Type B pancreatic cell (in vitro differentiated cells): ENCODE data around the gene FGB. TPM values are rescaled to one million over a fixed set of nuclear protein-coding genes. Genes with fewer than 3 reads are reported as not detected.

Source experiments
- DNase-seq: peaks from one replicate; pipeline ENCODE4 v3.0.0; 2021; ENCODE audit warnings: mixed read lengths; ENCODE audit not compliant: unreplicated experiment; ENCODE audit errors: extremely low spot score
- H3K27ac Mint-ChIP-seq: 2 replicates; pipeline ENCODE4 v1.8.0; 2021; ENCODE audit warnings: mild to moderate bottlenecking, mixed read lengths
- H3K27me3 Mint-ChIP-seq: 2 replicates; pipeline ENCODE4 v1.8.0; 2021; ENCODE audit warnings: mixed read lengths
- H3K36me3 Mint-ChIP-seq: 2 replicates; pipeline ENCODE4 v1.8.0; 2021; ENCODE audit warnings: mixed read lengths
- H3K4me1 Mint-ChIP-seq: one replicate; pipeline ENCODE4 v1.8.0; 2021; ENCODE audit warnings: mixed read lengths; ENCODE audit not compliant: unreplicated experiment
- H3K4me3 Mint-ChIP-seq: 2 replicates; pipeline ENCODE4 v1.8.0; 2021; ENCODE audit warnings: mild to moderate bottlenecking, mixed read lengths
- H3K9me3 Mint-ChIP-seq: 2 replicates; pipeline ENCODE4 v1.8.0; 2021; ENCODE audit warnings: mixed read lengths
- CTCF ChIP-seq: fragments of 200-600 bp; sonication (generic); conservative IDR thresholded peaks from 2 replicates; pipeline ENCODE4 v1.5.0; 2021; ENCODE audit warnings: antibody characterized with exemption, mild to moderate bottlenecking
- total RNA-seq: library from RNA; stranded (reverse); gene quantifications from 2 replicates; pipeline ENCODE4 v1.2.1, GENCODE V29; 2021; ENCODE audit warnings: low replicate concordance

The FGB gene
- total RNA-seq, 1 donor from 2014 or later, result 32.8 TPM

- no peak for DNase-seq
- H3K4me3 Mint-ChIP-seq, result no peak within 1 kb of the TSS
- no peak within 1 kb of the TSS for H3K27ac Mint-ChIP-seq
- H3K27me3 Mint-ChIP-seq, result peaks cover 14% of the 10 kb centered on the region
- TF ChIP-seq CTCF, result no peak
- H3K36me3 Mint-ChIP-seq, result no peaks in the 10 kb centered on the region
- no peaks in the 10 kb centered on the region for H3K4me1 Mint-ChIP-seq
- no peaks in the 10 kb centered on the region for H3K9me3 Mint-ChIP-seq
Measured at GRCh38 chr4:154612472-154613414, 49.9 kb downstream of the FGB start, which contains the start of gene FGG. TSS of gene FGG (minus strand) at chr4:154612656. CDS start at chr4:154612609, 47 bp downstream.

- H3K4me1 Mint-ChIP-seq, result peaks cover 6% of the 10 kb centered on the region
- DNase-seq, result no peak
Measured at GRCh38 chr4:154614306-154614705, 51.5 kb downstream of the FGB start.

GRCh38 chr4:154615211-154615610 lies 52.4 kb downstream of the FGB start:
- peaks cover 2% of the 10 kb centered on the region for H3K27me3 Mint-ChIP-seq
- no peaks in the 10 kb centered on the region for H3K9me3 Mint-ChIP-seq
- peaks cover 6% of the 10 kb centered on the region for H3K4me1 Mint-ChIP-seq
- H3K4me3 Mint-ChIP-seq, result no peak overlapping the region
- no peaks in the 10 kb centered on the region for H3K36me3 Mint-ChIP-seq
- H3K27ac Mint-ChIP-seq, result no peak overlapping the region
- DNase-seq, result no peak
- no peak for TF ChIP-seq CTCF

More at GRCh38 chr4:154614306-154614705, 51.5 kb downstream of the FGB start:
- no peak overlapping the region for H3K27ac Mint-ChIP-seq
- H3K9me3 Mint-ChIP-seq, result no peaks in the 10 kb centered on the region
- no peaks in the 10 kb centered on the region for H3K36me3 Mint-ChIP-seq
- H3K27me3 Mint-ChIP-seq, result peaks cover 4% of the 10 kb centered on the region
- no peak for TF ChIP-seq CTCF
- no peak overlapping the region for H3K4me3 Mint-ChIP-seq

GRCh38 chr4:154616287-154616686 lies 53.5 kb downstream of the FGB start:
- H3K27me3 Mint-ChIP-seq, result peaks cover 2% of the 10 kb centered on the region
- H3K9me3 Mint-ChIP-seq, result no peaks in the 10 kb centered on the region
- no peak for TF ChIP-seq CTCF
- H3K4me3 Mint-ChIP-seq, result no peak overlapping the region
- DNase-seq, result no peak
- peaks cover 6% of the 10 kb centered on the region for H3K4me1 Mint-ChIP-seq
- no peaks in the 10 kb centered on the region for H3K36me3 Mint-ChIP-seq
- H3K27ac Mint-ChIP-seq, result no peak overlapping the region

GRCh38 chr4:154616731-154617130 lies 53.9 kb downstream of the FGB start:
- DNase-seq, result no peak
- Mint-ChIP-seq H3K4me3 (no peak overlapping the region), H3K4me1 (peaks cover 6% of the 10 kb centered on the region), H3K9me3 (no peaks in the 10 kb centered on the region), H3K36me3 (no peaks in the 10 kb centered on the region), H3K27me3 (peaks cover 2% of the 10 kb centered on the region), H3K27ac (no peak overlapping the region)
- no peak for TF ChIP-seq CTCF
